Cerebellar cortex (tissue), 1 donor: ENCODE measurements around the gene SGO2.
"Not testable (repeated sequence)": the region's sequence is repeated elsewhere in the genome, so short reads cannot be mapped to it uniquely, and the experiment has no call there.

Experiments
- DNase-seq: peaks from one replicate; pipeline ENCODE4 v3.0.0-alpha.2; 2015; ENCODE audit warnings: low spot score

Gene SGO2

DNA sequence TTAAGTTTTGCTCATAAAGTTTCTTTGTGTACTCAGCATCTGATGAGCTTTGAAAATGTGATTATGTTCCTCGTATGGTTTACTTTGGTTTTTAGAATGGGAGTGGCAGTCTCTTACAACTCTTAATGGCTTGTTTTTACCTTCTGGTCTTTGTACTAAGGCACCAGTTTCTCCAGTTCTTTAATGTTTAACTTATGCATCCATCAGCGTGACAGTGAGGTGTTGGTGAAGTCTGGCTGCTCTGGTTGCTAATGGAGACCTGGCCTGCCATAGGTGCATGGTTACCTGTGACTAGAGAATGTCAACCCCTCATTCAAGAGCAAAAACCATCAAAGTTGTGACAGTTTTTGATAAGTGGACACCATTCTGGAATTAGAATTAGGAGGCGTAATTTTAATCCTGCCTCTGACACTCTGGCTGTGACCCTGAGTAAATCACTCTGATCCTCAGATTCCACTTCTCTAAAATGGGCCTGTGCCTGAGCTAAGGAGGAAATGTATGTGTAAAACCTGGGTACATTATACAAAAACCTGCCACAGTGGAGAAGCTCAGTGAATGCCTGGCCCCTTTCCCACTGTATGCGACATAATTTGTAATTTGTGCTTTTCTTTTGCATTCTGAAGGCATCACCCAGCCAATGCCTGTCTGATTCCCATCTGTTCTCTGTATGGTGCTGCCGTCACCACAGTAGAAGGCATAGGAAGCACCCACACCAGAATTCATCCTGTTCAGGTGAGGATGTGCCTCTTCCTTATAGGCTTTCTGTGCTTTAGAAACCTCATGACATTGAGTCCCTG, 71.0 kb downstream of the SGO2 start:
- no peak for DNase-seq

DNA sequence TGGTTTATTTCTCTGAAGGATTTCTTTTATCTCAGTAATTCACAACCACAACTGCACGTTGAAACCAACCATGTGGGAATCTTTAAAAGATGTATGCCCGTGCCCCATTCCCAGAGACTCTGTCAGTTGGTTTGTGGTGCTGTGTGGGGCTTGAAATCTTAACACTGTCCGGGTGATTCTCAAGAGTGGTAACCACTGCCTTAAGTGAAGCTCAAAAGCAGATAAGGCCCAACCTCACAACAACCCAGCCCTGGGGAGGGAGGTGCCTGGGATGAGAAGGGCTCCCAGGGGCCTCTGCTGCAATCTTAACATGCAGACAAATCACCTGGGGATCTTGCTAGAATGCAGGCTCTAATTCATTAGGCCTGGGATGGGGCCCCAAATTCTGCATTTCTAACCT, 73.2 kb downstream of the SGO2 start:
- DNase-seq = no peak

DNA sequence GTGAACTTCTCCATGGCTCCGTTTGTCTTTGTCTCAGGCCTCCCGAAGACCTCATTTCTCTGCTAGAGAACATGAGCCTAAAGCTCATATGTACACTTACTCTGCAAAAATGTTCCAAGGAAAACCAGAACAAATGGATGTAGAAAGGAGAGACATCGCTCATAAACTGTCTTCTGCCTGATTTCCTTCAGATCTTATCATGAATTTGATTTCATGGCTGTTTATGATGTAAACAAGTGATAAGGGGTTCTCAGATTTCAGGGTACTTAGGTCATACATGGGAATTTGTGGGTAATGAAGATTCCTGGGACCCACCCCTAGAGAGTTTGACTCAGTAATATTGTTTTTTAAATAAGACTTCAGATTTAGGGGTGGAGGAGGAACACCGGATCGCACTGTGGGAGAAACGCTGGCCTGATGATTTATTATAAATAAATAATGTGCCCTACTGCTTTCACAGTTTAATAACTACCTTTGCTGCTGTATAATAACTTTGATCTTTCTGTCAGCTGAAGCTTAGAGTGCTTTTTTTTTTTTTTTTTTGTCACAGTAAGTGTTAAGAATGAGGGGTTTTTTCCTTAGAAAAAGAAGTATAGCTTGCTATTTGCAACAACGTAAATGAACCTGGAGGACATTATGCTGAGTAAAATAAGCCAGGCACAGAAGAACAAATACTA, 74.7 kb downstream of the SGO2 start:
- DNase-seq = no peak

DNA sequence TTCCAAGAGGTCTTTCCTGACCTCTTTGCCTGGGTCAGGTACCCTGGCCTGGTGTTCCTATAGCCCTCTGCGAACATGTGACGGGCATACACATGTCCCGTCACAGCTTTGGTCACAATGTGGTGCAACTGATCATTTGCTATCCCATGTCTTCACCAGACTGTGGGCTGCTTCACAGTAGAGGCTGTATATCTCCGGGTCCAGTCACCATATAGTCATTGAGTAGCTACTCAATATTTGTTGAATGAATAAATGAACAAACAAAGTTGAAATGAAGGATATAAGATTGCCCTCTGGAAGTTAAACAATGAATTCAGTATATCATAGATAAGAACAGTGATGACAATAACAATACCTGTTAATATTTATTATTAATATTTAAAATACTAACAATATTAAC, 76.6 kb downstream of the SGO2 start:
- no peak for DNase-seq

DNA sequence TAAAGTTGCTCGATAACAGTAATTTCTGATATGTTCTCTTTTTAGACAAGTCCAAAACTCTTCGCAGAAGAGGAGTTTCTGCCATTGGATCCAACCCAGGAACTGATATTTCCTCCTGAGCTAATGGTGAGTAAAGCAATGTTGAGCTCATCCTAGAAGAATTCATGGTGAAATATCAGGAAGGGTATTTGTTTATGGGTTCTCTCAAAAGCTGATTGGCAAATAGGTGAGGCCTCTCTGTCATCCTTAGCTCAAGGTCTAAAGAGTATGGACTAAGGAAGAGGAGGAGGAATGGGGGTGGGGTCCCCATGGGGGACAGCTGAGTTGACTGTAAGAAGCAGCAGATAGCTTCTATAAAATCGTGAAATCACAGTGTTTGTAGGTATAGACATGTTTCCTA, 78.0 kb downstream of the SGO2 start:
- DNase-seq = no peak

DNA sequence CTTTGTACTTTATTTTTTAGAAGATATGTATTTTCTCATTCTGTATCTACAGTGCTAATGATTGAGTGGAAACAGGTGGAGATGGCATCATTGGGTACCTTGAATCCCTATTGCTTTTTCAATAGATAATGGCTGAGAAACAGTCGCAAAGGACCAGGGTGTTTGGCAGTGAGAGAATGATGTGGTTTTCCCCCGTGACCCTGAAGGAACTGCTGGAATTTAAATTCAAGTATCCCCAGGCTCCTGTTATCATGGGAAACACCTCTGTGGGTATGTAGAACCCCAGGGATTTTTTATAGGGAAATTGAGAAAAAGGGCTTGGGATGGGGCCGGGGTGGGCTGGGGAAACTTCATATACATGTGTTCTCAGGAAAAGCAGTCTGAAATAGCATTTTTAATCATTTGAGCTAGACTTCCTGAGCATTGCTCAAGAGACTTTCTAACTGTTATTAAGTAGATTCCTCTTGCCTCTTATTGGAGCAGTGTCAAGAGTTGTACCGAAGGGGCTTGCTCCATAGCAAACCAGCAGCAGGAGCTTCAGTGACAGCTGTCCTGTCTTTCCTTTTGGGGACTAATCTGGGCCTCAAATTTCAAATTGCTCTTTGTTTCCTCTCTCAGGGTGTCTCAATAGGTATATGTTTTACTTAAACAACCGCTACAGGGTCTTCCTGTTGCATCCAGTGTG, 78.7 kb downstream of the SGO2 start:
- no peak for DNase-seq

DNA sequence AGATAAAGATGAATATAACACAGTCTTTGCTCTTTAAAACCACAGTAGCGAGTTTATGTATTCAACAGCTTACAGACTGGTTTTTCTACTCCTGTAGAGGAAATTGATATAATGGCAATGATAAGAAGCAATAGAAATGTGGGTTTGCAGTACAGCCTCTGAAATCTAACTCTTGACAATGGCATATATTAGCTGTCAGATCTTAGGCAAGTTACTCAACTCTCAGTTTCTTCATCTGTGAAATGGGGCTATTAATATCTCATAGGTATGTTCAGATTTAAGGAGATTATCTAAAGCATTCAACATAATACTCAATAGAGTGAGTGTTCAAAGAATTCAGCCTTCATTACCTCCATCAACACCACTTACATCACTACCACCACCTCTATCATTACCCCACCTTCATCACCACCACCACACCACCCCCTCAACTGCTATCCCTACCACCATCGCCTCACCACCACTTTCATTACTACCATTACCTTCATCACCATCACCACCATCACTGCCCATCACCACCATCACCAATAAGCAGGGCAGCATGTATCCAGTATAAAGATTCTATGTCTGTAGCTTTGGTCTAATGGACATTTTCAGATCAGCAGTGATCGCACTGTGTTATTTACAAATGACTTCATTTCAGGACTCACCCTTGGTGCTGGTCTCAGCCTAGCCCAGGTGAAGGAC, 82.5 kb downstream of the SGO2 start:
- no peak for DNase-seq

DNA sequence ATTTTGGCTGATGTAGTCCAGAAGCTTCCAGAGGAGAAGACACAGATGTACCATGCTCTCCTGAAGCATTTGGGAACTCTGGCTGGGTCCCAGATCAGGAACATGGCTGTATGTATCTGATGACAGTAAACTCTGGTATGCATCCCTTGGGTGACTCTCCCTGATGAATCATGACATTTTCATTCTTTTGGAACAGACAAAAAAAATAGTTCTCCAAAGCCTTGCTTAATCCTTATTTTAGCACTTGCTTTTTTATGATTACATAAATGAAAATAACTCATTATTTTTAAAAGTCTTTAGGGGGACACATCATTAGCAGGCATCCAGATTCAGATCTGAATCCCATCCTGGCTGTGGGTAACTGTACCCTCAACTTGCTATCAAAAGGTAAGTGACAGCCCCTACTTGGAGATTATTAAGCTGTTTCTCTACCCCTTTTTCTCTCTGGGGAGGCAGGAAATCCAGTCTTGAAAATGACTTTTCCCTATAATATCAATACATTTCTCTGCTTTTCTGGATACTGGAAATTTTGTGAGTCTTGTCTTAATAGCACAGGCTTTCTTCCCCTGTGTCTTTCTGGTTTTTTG, 83.1 kb downstream of the SGO2 start:
- no peak for DNase-seq

DNA sequence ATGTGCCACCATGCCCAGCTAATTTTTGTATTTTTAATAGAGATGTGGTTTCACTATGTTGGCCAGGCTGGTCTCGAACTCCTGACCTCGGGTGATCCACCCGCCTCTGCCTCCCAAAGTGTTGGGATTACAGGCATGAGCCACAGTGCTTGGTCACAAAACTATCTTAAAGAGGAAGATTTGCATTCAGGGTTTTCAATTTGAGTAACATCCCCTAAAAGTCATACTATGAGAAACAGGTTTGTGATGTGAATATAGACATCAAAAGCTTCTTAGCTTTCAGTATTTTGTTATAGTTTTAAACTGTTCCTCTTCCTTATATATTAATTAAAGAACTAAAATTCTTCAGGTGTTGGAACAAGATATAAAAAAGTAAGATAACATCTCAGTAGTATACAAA, 84.2 kb downstream of the SGO2 start:
- not testable (repeated sequence) for DNase-seq

DNA sequence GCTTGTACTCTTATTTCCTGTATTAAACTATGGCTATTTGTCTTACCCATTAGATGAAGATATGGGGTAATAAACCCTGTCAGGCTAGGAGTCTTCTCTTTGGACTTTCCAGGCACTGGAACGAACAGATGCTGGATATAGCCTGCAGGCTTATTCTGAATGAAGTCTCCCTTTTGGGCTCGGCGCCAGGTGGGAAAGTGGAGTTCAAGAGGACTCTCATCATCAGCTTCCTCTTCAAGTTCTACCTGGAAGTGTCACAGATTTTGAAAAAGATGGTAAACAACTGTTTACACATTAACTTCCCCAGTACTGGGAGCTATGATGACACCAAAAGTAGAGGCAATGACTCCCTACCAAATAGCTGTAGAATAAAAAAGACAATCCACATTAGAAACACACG, 87.7 kb downstream of the SGO2 start:
- no peak for DNase-seq

DNA sequence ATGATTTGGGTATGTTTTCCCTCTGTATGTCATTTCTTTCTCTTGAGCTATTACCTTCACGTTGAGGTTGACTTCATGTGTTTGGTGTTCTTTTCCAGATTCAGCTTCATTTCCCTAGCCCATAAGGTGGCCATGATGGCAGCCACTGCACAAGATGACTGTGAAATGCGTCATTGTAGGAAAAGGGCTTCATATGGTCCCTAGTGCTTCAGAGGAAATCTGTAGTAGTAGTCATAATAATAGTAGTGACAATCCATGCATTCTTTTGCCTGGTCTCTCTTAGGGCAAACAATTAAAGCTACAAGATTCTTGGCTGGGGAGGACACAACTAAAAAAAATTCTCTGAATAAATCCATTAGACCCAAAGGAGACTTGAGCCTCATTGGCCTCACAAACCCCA, 88.2 kb downstream of the SGO2 start:
- DNase-seq = no peak

DNA sequence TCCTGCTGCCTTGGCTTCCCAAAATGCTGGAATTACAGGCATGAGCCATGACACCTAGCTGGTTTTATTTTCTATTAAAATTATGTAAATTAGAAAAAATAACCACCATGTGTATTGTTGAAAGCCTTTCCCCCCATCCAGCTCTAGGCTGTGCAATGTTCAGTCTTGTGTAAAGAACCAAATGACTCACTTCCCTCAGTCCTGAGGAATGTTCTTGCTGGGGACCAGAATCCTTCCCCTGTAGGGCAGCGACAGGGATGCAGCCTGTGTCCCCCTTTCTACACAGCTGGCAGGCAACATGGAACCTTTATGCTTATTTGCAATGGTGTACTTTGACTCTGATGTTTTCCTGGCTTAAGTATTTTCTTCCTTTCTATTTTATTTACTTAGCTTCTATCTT, 89.2 kb downstream of the SGO2 start:
- DNase-seq = no peak

DNA sequence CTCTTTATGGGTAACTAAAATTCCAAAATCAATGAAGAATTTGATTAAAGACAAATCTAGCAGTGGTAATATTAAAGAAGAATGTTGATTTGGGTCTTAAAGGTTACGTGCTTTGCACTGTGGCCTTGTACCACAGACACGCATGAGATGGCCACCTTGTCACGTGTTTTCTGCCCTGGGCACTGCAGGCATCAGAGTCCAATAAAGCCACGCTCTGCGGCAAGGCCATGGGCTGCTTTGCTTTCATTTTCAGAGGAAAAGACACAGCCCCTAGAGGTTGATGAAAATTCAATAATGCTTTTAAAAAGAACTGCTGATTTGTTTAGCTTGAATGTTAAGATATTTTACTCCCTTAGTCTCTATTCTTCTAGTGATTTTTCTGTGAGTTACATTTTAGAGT, 90.2 kb downstream of the SGO2 start:
- no peak for DNase-seq

DNA sequence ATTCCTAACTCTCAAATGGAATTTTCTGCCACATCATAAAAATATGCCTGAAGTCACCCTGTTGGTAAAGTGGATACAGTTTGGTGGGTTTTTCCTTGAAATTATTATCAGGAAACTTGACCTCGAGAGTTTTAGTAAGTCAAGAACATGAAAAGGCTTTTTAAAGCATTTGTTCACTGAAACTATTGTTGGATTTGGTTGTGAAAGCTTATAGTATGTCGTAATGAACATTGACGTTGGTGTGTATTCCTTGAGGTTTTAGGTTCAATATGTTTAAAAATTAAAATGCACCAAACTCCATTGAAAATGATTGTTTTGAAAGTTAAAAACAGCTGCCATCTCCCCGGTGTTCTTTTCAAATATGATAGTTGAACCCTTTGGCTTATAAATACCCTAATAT, 90.6 kb downstream of the SGO2 start:
- DNase-seq = no peak

DNA sequence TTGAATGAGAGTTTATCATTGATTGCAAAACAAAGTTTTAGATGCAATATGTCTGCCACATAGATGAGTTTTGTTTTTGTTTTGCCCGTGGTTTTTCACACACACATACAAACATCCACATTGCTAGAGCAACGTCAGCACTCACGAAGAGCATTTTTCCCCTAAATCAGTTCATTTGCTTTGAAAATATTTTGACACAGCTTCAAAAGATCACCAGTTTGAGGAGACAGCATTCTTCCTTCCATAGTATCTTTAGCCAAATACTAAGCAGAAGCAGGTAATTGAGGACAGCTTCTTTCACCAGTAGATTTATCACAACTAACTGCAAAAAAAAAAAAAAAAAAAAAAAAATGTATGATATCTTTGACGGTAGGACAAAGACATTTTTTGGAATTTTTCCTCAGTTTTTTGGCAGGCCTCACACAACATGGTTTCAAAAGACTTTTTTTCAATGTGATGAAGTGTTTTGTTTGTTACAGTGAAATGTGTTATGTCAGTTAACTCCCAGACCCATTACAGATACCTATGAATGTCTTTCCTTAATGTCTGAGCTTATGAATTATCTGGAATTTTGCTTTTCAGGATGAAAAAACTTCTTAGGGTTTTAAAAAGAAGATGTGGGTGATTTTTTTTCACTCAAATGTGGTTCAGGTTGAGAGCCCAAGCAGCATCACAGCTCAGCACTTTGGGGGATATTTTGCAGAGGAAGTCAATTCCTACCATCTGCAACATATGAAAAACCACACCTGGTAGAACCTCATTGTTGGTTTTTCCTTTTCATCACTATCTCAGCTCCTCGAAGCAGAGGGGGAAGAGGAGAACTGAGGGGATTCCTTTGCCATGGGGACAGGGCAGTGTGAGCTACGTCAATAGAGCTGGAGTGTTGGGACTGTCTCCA, 91.4 kb downstream of the SGO2 start:
- no peak for DNase-seq

DNA sequence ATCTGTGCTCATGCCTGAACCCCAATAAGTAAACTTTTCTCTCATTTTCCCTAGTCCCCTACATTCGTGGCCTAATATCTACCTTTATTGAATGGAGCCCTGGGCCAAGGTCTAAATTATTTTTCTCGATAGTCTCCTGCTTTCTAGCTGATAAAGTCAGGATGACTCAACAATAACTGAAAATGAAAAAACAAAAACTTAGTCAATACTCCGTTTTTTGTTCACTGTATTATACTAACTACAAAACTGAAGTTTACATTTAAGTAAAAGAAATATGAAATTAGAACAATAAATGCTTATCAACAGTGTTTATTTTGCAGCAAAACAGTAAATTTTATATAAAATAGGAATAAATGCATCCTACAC, 92.0 kb downstream of the SGO2 start:
- no peak for DNase-seq

DNA sequence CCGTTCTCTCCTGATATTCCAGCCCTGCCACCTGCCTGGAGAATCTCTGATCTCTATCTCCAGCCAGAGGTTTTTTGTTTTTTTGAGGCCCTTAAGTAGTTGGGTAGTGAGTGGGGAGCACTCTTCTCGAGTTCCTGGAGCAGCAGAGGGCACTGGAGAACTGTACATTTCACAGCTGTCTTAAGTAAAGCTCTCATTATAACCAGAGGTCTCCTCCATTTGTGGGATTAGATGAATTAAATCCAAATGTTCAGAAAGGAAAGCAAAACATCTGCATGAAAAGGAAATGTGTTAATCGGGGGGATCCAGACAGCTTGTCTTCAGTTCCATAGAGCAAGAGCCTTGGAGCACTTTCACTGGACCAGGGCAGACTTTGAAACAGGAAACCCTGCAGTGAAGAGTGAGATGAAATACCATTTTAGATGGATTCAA, 92.6 kb downstream of the SGO2 start:
- no peak for DNase-seq

DNA sequence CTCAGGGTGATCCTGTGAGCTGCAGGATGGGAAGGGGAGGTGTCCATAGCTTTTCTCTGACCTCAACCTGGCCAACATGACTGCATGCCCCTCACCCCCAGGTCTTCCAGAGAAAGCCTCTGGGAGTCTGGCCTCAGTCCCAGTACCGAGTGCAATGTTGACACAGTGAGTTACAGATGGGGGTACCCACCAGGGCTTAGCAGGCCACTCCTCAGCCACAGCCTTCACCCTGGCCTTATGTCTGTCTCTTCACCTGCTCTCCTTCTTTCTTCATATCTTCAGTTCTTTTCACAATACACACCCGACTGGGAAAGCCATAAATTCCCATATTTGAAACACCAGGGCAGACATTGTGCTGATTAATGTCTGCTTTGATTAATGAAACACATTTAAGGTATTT, 93.3 kb downstream of the SGO2 start:
- DNase-seq = no peak

DNA sequence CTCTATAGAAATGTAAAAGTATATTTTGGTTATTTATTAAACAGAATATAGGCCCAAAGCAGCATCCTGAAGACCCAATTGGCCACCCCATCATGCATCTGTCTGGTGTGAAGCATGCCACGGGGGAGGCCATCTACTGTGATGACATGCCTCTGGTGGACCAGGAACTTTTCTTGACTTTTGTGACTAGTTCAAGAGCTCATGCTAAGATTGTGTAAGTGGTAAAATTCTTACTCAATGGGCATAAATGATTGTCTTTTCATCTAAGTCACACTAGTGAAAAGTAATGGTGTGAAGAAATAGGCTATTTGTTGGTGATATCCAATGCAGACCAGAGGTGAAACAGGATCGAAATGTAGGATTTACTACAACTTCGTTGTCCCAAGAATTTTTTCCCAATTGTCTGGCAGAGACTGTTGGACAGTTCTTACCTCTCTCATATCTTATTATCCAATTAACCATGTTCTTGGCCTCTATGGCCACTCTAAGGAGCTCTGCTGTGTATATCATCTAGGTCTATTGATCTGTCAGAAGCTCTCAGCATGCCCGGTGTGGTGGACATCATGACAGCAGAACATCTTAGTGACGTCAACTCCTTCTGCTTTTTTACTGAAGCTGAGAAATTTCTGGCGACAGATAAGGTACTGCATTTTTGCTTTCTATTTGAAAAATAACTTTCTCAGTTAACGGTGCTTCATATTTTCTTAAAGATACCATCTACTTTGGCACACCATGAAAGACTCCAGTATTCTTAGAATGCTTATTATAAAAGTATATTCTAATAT, 94.8 kb downstream of the SGO2 start:
- no peak for DNase-seq

DNA sequence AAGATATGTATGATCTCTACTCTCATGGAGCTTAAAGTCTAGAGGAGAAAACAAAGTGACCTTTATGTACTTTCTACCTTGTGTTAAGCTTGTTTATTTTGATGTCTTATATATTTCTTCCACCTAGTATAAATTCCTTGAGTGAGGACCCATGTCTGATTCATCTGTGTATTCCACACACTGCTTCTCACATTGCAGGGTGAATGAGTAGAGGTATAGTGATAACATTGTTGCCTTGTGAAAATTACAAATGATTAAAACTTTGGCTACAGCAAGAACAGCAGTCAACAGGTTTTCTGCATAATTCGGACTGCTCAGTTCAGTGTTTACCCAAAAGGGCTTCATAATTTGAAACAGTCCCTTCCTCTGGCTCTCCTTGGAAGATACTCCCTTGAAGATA, 96.1 kb downstream of the SGO2 start:
- no peak for DNase-seq
